Panc1 (cell line): ENCODE results near the gene PHF13.

ENCODE experiments used
- POLR2AphosphoS5 ChIP-seq: IDR thresholded peaks from 2 replicates; pipeline ENCODE4 v1.6.1; 2012; ENCODE audit warnings: mild to moderate bottlenecking, low read depth, low read length, moderate library complexity
- SIN3A ChIP-seq: IDR thresholded peaks from 2 replicates; pipeline ENCODE4 v1.6.1; 2012; ENCODE audit warnings: low read depth, mild to moderate bottlenecking, low read length, moderate library complexity, borderline replicate concordance; ENCODE audit not compliant: insufficient read depth
- TCF7L2 ChIP-seq: IDR thresholded peaks from 2 replicates; pipeline ENCODE4 v1.6.1; 2011; ENCODE audit warnings: mild to moderate bottlenecking, low read depth, low read length, inconsistent platforms
- TF ChIP-seq, protein P1 (sequence below): fragments of 450-650 bp; IDR thresholded peaks from 2 replicates; pipeline ENCODE4 v1.5.1; 2017; ENCODE audit warnings: mild to moderate bottlenecking

DNA sequence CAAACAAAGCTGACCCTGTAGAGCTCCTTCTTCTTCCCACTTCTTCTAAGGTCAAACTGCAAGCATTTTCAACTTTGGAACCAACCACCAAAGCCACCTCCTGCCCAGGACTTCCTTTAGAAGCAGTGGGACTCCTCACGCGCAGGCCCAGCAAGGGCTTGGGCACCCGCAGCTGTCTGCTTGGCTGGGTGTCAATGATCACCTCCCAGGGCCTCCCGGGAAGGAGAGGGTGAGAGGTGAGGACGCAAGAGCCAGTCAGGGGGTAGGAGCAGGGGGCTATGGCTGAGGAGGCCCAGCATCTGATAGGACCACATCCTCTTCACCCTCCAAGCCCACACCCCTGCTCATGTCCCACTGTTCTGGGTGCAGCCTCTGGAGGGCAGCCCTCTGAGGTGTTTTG, 21.1 kb upstream of the PHF13 start:
- TF ChIP-seq, protein P1, sequence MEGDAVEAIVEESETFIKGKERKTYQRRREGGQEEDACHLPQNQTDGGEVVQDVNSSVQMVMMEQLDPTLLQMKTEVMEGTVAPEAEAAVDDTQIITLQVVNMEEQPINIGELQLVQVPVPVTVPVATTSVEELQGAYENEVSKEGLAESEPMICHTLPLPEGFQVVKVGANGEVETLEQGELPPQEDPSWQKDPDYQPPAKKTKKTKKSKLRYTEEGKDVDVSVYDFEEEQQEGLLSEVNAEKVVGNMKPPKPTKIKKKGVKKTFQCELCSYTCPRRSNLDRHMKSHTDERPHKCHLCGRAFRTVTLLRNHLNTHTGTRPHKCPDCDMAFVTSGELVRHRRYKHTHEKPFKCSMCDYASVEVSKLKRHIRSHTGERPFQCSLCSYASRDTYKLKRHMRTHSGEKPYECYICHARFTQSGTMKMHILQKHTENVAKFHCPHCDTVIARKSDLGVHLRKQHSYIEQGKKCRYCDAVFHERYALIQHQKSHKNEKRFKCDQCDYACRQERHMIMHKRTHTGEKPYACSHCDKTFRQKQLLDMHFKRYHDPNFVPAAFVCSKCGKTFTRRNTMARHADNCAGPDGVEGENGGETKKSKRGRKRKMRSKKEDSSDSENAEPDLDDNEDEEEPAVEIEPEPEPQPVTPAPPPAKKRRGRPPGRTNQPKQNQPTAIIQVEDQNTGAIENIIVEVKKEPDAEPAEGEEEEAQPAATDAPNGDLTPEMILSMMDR, result no peak
- no peak for TF ChIP-seq TCF7L2
- no peak for TF ChIP-seq SIN3A
- no peak for TF ChIP-seq POLR2AphosphoS5
